Fibroblast of skin of abdomen (primary cell): ENCODE measurements around the gene LITAF.
"Not testable (repeated sequence)": the region's sequence is repeated elsewhere in the genome, so short reads cannot be mapped to it uniquely, and the experiment has no call there.

Source experiments
- DNase-seq: peaks from one replicate; pipeline ENCODE4 v3.0.0-alpha.2; 2013

LITAF gene

DNA sequence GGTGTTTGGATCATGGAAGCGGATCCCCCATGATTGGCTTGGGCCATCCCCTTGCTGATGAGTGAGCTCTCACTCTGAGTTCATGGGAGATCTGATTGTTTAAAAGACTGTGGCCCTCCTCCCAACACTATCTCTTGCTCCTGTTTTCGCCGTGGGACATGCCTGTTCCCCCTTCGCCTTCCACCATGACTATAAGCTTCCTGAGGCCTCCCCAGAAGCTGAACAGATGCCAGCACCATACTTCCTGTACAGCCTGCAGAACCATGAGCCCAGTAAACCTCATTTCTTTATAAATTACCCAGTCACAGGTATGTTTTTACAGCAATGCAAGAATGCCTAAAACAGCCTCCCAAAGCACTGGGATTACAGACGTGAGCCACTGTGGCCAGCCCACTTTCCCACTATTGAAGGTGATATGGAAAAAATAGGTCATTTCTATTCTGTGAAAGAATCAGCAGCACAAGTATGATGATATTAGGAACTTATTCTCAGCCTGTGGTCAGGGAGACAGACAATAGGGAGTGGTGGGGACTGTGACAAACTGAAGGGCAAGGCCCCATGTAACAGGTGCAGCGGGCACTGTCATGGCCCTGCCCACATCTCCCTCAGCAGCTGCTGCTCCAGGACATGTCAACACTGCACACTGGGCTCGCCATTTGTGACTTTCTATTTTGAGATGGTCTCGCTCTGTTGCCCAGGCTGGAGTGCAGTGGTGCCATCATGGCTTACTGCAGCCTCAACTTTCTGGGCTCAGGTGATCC, 33.7 kb upstream of the LITAF start:
- no peak for DNase-seq

DNA sequence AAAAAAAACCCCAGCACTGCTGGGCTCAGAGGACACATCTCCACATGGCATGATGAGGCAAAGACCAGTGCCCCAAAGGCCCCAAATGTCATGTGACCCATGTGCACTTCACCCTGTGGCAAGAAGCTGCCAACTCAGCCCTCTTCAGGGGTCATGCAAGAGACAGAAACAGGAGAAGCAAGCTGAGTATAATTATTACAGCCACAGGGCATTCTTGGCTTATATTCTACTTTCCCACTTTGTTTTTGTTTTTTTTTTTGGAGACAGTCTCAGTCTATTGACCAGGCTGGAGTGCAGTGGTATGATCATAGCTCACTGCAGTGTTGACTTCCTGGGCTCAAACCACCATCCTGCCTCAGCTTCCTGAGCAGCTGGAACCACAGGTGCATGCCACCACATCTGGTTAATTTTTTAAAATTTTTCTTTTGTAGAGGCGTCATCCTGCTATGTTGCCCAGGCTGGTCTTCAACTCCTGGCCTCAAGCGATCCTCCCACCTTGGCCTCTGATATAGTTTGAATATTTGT, 32.7 kb upstream of the LITAF start:
- no peak for DNase-seq

DNA sequence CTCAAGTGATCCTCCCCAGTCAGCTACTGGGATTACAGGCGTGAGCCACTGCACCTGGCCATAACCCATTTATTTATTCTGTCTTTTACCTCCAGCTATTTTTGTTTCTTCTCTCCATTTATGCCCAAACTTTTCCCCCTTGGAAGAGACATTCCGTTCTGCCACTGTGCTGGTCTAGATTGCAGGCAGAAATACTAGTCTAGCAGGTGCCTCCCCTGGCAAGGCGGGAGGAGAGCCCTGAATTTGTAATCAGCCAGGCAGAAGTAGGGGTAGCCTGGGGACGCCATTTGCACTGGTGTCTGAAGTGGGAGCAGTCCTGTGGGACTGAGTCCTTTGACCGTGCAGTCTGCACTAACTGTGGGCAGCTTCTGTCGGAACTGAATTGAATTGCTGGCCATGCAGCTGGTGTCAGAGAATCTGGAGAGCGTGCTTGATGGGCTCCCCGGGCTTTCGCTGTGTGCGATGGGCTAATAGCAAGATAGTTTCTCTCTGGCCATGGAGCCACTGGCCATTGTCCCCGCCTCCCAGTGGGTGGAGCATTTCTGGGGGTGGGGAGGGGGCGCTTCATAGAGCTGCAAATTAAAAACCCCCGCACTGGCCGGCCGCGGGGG, 31.5 kb upstream of the LITAF start:
- DNase-seq: no peak

- DNase-seq: no peak
Measured at GRCh38 chr16:11615748-11616447, 29.2 kb upstream of the LITAF start.

DNA sequence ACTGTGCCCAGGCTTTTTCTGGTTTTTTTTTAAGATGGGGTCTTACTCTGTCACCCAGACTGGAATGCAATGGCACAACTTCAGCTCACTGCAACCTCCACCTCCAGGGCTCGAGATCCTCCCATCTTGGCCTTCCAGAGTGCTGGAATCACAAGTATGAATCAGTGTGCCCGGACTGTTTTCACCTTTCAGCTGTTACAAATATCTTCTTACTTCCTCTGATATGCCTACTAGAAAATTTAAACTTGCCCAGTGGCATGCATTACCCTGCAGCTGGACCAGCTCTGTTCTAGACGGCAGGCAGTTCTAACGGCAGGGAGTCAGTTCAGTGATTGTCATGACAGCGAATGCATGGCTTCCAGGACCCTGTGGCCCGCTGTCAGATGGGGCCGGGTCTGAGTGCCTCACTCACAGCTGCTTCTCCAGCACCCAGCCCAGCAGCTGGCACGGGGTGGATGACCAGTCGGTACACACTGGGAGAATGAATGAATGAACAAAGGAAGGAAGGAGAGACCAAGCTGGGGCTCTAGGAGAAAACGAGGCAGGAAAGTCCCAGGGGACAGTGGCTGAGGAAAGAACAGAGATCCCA, 28.0 kb upstream of the LITAF start:
- DNase-seq: no peak

GRCh38 chr16:11613381-11614303, 26.9 kb upstream of the LITAF start:
- no peak for DNase-seq

DNA sequence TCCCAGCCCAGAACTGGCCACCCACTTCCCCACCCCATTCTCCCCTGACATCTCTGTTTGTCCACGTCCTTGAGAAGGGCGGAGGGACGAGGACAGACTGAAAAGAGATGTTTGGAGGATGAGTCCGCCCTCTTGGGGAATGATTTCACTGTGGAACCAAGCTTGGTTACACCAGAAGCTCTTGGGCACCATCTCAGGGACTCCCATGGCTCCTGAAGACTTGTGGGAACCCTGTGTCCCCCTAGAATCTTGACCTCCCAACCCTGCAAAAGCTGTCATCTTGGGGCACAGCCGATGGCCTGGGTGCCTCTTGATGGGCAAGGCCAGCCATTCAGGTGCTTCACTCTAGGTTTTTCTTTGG, 25.9 kb upstream of the LITAF start:
- DNase-seq: no peak

DNA sequence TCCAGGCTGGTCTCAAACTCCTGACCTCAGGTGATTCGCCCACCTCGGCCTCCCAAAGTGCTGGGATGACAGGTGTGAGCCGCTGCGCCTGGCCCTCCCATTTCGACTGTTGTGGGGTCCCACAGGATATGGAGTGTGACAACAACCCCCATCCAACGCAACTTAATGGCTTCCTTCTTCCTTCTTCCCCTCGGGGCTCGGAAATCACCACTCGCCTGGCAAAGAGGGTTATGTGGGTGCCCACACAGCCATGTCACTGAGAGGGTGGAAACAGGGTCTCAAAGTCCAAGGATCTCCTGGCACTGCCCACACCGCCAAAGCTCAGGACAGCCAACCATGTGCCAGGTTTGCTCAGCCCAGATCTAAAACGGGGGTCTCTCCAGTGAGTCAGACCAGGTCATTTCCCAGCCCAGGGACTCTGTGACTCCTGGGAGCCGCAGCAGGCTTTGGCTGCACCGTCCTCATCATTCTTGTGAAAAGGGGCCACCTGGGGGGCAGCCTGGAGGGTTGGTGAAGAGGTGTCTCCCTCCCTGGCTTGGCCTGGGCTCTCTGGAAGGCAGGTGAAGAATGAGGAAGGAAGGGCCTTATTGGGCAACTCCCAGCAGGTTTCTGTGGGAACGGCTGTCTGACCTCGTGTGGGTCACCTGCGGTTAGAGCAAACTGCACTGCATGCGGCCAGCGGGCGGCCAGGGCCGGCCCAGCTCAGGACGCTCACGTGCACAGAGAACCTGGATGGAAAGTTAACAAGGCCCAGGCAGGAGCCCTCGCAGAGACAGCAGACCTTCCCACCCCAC, 25.3 kb upstream of the LITAF start:
- DNase-seq: no peak

- DNase-seq: no peak
Measured at GRCh38 chr16:11610580-11610979, 23.9 kb upstream of the LITAF start.

DNA sequence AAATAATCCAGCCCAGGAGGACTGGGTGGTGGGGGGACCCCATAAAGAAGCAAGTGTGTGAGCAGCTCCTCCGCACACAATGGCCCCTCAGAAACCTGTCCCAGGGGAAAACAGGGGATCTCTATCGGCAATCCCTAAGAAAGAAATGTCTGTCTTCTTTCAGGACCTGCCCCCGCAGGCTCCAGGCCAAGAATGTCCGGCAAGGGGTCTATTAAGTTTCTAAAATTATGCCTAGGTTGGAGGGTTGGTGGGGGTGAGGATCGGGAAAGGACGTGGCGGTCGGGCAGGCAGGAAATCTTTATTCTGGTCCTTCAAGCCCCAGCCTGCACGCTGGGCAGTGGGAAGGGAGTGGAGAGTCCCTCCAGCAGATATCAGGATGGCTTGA, 23.4 kb upstream of the LITAF start:
- no peak for DNase-seq

- DNase-seq: no peak
Measured at GRCh38 chr16:11609474-11610120, 22.9 kb upstream of the LITAF start.

DNA sequence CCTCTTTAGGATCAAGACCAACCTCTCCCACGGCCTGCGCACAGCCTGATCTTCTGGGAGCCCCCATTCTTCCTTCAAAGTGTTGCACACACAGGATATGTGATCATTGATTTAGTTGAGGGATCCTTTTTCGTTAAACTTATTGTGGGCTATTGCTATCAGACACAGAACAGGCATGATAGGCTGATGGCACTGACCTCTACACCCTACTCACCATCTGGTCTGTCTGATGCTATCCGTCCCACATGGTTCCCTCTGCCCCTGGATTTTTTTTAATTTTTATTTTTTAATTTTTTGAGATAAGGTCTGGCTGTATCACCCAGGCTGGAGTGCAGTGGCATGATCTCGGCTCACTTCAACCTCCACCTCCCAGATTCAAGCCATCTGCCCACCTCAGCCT, 19.2 kb upstream of the LITAF start:
- no peak for DNase-seq

GRCh38 chr16:11605564-11605886, 18.8 kb upstream of the LITAF start:
- DNase-seq: no peak

GRCh38 chr16:11604783-11605563, 18.3 kb upstream of the LITAF start:
- peak; percentile 27 for DNase-seq

DNA sequence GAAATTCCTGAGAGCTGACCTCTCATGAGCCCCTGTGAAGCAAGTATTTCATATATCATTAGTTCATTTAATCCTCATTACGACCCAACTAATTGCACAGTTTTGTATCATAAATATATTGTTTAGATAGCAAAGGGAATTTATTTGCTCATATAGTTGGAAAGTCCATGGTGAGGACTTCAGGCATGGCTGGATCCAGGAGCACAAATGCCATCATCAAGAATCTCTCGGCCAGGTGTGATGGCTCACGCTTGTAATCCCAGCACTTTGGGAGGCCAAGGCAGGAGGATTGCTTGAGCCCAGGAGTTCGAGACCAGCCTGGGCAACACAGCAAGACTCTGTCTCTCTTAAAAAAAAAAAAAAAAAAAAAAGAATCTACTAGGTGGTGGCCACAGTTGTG, 17.6 kb upstream of the LITAF start:
- not testable (repeated sequence) for DNase-seq

- no peak for DNase-seq
Measured at GRCh38 chr16:11603331-11603750, 16.6 kb upstream of the LITAF start.

DNA sequence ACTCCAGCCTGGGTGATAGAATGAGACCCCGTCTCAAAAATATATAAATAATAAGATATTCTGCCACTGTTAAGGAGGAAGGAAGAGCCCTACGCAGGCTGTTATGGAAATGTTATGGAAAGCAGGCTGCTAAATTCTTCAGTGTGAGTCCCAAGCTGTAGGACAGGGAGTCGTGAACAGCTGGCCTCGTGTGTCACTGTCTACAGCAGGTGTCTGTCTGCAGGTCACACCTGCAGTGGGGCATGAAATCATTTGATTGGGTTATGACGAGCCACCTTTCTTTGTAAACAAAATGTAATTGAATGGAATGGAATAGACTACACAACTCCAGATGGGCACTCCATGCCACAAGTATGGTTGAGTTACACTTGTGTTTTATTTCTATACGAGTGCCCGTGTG, 15.6 kb upstream of the LITAF start:
- no peak for DNase-seq

DNA sequence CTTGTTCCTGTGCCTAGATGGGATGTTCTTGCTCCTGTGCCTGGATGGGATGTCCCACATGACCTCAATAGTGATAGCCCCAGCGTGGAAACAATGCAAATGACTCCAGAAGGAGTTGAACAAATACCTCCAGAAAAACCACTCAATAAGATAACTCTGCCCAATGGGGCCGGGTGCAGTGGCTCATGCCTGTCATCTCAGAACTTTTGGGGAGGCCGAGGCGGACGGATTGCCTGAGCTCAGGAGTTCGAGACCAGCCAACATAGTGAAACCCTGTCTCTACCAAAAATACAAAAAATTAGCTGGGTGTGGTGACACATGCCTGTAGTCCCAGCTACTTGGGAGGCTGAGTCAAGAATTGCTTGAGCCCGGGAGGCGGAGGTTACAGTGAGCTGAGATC, 15.2 kb upstream of the LITAF start:
- DNase-seq: no peak

DNA sequence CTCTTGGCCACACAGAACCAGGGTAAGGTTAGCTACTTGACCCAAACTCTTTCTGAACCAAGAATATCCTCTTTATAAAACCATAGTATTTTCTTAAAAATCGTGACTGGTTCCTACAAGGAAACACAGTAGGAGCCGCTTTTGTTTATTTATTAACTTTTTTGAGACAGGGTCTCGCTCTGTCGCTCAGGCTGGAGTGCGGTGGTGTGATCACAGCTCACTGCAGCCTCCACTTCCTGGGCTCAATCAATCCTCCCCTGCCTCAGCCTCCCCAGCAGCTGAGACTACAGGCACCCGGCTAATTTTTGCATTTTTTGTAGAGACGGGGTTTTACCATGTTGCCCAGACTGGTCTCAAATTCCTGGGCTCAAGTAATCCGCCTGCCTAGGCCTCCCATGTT, 14.7 kb upstream of the LITAF start:
- DNase-seq: no peak

DNA sequence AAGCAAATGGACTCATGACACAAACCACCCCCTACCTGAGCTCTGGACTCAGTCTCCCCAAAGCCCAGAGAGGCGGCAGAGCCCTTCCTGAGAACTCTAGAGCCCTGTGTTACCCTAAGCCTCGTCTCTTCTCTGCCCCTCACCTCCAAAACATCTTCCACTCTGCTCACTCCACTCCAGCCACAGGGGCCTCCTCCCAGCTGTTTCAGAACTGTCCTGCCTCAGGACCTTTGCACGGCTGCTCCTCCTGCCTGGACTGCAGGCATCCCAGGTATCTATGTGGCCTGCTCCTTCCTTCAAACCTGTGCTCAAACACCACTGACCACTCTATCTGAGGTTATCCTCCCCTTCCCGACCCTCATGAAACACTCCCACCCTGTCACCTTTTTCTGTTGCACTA, 12.9 kb upstream of the LITAF start:
- no peak for DNase-seq
